Measurements from ENCODE around the gene ANGEL2.
A peak's percentile ranks its signal among the peaks of the same experiment; 100 is the strongest.

ANGEL2 gene

DNA sequence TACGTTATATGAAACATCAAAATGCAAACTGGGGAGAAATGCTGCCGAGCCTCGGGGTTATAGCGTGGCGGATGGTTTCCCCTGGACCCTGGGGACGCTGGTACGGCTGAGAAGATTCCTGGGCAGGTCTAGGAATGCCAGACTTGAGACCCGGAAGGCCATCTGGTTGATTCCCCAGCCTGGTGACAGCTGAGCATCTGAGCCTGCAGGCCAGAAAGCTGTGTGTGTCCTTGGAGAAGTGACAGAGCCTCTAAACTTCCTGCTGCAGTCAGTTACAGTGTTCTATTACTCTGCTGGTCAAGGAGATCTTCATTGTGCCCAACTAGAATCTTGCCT, 63.1 kb downstream of the ANGEL2 start:
- Mint-ChIP-seq H3K4me3 (no peak overlapping the region), H3K36me3 (no peaks in the 10 kb centered on the region), H3K4me1 (peaks cover 13% of the 10 kb centered on the region), H3K9me3 (no peaks in the 10 kb centered on the region), H3K27ac (no peak overlapping the region)
- DNase-seq (ENCODE audit: low spot score in 2 of 2) (no peak), ATAC-seq (no peak)

GRCh38 chr1:212951947-212952640, 63.6 kb downstream of the ANGEL2 start:
- no peak overlapping the region for H3K27ac Mint-ChIP-seq
- peak overlapping the region; percentile 72 for H3K4me3 Mint-ChIP-seq
- ATAC-seq (no peak), DNase-seq (ENCODE audit: low spot score in 2 of 2) (no peak)
- H3K9me3 Mint-ChIP-seq, result no peaks in the 10 kb centered on the region
- H3K4me1 Mint-ChIP-seq, result peaks cover 13% of the 10 kb centered on the region
- no peaks in the 10 kb centered on the region for H3K36me3 Mint-ChIP-seq

DNA sequence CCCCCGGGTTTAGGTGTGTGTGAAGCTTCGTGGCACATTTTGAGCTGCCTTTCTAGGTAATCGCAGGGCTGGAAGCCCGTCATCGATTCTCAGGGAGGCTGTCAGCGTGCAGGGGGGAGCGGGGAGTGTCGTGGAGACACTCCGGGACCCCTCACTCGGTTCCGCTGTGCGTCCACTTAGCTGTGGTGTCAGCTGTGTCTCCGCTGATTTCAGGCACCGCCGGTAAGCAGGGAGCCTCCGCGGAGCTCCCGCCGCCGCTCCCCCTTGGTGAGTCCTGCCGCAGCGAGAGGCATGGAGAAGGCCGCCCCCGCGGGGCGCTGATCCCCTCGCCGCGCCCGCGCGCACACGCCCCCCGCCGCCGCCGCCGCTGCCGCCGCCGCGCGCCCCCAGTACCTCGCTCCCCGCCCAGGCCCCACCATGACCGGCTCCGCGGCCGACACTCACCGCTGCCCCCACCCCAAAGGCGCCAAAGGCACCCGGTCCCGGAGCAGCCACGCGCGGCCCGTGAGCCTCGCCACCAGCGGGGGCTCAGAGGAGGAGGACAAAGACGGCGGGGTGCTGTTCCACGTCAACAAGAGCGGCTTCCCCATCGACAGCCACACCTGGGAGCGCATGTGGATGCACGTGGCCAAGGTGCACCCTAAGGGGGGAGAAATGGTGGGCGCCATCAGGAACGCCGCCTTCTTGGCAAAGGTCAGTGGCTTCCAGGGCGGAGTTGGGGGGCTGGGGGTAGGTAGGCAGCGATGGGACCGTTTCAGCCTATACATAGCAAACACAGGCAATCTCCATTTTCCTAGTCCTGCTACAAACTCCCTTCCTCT, 64.3 kb downstream of the ANGEL2 start:
- Mint-ChIP-seq H3K4me1 (peaks cover 13% of the 10 kb centered on the region), H3K4me3 (peak overlapping the region; percentile 72), H3K36me3 (no peaks in the 10 kb centered on the region), H3K27ac (no peak overlapping the region), H3K9me3 (no peaks in the 10 kb centered on the region)
- DNase-seq (ENCODE audit: low spot score in 2 of 2) (peak in 1 of 2 donors; percentile 54), ATAC-seq (no peak)

GRCh38 chr1:212950243-212951125, 65.2 kb downstream of the ANGEL2 start, which contains the start of gene VASH2:
Gene VASH2 (plus strand): TSS chr1:212950541. CDS start chr1:212951543, 1,002 bp downstream.
- Mint-ChIP-seq H3K27ac (no peak within 1 kb of the TSS), H3K9me3 (no peaks in the 10 kb centered on the region), H3K36me3 (no peaks in the 10 kb centered on the region), H3K4me3 (peak within 1 kb of the TSS; percentile 72), H3K4me1 (peaks cover 13% of the 10 kb centered on the region)
- ATAC-seq, result peak; percentile 91
- DNase-seq (ENCODE audit: low spot score in 2 of 2), result peak; percentile 17 to 68

GRCh38 chr1:212949771-212950170, 65.9 kb downstream of the ANGEL2 start:
- ATAC-seq, result no peak
- Mint-ChIP-seq H3K4me1 (peaks cover 13% of the 10 kb centered on the region), H3K9me3 (no peaks in the 10 kb centered on the region), H3K27ac (no peak overlapping the region), H3K4me3 (peak overlapping the region; percentile 72), H3K36me3 (no peaks in the 10 kb centered on the region)
- DNase-seq (ENCODE audit: low spot score in 2 of 2), result no peak

DNA sequence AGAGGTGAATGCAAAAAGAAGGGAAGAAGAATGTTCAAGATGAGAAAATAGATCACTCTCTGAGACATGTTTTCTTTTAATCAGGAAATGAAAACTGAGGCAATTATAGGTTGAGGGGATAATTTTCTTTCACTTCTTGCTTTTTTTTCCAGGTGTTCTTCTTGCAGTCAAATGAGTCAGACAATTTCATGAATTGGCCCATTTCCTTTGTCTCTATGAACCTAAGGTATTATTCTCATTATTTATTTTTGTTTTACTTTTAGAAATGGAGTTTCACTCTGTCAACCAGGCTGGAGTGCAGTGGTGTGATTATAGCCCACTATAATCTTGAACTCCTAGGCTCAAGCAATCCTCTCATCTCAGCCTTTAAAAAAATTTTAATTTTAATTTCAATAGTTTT, 68.8 kb downstream of the ANGEL2 start:
- Mint-ChIP-seq H3K9me3 (no peaks in the 10 kb centered on the region), H3K4me3 (no peak overlapping the region), H3K4me1 (peaks cover 13% of the 10 kb centered on the region), H3K27ac (no peak overlapping the region), H3K36me3 (no peaks in the 10 kb centered on the region)
- no peak for ATAC-seq
- DNase-seq (ENCODE audit: low spot score in 2 of 2), result no peak

DNA sequence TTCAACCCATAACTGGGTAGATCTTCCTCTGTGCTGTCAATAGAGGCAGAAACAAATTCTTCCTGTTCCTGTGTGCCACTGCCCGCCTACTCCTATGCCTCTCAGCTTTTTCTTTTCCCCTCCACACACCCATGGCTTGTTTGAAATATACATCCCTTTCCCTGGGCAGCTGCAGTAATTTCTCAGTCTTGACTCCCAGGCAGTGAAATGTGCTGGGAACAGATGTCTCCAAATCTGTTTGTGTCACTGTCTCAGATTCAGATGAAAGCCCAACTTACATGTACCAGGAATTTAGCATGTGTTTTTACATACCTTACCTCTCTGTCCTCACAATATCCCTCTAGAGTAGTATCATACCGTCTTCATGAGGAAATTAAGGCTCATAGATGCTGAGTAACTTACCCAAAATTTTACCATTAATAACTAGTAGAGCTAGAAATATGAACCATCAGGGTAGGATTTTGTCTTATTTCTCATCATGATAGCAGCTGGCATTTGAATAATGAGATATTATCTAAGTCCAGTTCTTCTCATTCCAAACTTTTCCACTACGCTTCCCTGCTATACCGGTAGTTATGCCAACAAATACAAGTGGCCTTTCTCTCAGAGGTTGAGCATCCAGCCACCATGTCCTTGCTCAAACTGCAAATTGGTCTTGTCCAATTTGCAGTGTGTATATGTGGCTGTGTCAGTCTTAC, 70.1 kb downstream of the ANGEL2 start:
- Mint-ChIP-seq H3K36me3 (no peaks in the 10 kb centered on the region), H3K9me3 (no peaks in the 10 kb centered on the region), H3K27ac (no peak overlapping the region), H3K4me1 (peaks cover 7% of the 10 kb centered on the region), H3K4me3 (no peak overlapping the region)
- ATAC-seq (no peak), DNase-seq (ENCODE audit: low spot score in 2 of 2) (no peak)

DNA sequence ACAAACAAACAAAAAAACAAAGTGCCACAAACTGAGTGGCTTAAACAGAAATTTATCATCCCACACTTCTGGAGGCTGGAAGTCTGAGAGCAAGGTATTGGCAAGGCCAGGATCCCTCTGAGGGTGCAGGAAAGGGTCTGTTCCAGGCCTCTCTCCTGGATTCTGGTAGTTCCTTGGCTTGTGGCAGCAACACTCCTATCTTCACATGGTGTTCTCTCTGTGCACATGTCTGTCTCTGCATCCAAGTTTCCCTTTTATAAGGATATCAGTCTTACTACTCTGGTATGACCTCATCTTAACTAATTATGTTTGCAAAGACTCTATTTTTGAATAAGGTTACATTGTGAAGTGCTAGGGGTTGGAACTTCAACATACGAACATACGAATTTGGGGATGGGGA, 70.6 kb downstream of the ANGEL2 start:
- no peaks in the 10 kb centered on the region for H3K9me3 Mint-ChIP-seq
- peaks cover 2% of the 10 kb centered on the region for H3K4me1 Mint-ChIP-seq
- ATAC-seq, result no peak
- DNase-seq (ENCODE audit: low spot score in 2 of 2), result no peak
- no peak overlapping the region for H3K27ac Mint-ChIP-seq
- no peak overlapping the region for H3K4me3 Mint-ChIP-seq
- H3K36me3 Mint-ChIP-seq, result no peaks in the 10 kb centered on the region

DNA sequence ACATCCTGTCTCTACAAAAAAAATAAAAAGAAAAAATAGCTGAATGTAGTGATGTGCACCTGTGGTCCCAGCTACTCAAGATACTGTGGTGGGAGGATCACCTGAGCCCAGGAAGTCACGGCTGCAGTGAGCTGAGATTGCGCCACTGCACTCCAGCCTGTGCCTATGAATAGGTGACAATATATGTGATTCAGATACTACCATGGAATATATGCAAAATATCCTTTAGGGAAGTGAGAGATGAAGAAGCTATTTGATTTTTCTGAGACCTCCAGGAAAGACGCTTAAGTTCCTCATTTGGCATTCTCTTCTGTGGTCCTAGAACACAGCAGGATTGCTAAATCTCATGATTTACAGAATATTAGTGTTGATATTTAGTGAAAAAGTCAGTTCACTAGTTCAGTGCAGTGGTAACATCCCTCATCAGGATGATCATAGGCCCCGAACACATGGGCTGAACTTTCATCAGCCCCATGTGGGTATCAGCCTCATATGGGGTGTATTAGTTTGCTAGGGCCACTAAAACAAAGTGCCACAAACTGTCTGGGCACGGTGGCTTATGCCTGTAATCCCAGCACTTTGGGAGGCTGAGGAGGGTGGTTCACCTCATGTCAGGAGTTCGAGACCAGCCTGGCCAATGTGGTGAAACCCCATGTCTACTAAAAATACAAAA, 71.3 kb downstream of the ANGEL2 start:
- no peak for ATAC-seq
- Mint-ChIP-seq H3K27ac (no peak overlapping the region), H3K4me1 (no peaks in the 10 kb centered on the region), H3K9me3 (no peaks in the 10 kb centered on the region), H3K36me3 (no peaks in the 10 kb centered on the region), H3K4me3 (no peak overlapping the region)
- DNase-seq (ENCODE audit: low spot score in 2 of 2), result no peak

DNA sequence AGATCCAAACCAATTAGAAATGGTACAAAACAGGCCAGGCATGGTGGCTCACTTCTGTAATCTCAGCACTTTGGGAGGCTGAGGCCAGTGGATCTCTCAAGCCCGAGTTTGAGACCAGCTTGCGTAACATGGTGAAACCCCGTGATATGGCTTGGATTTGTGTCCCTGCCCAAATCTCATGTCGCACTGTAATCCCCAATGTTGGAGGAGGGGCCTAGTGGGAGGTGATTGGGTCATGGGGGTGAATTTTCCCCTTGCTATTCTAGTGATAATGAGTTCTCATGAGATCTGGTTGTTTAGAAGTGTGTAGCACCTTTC, 72.3 kb downstream of the ANGEL2 start:
- no peak for DNase-seq (ENCODE audit: low spot score in 2 of 2)
- ATAC-seq, result no peak
- H3K9me3 Mint-ChIP-seq, result no peaks in the 10 kb centered on the region
- H3K27ac Mint-ChIP-seq, result no peak overlapping the region
- no peaks in the 10 kb centered on the region for H3K4me1 Mint-ChIP-seq
- no peak overlapping the region for H3K4me3 Mint-ChIP-seq
- no peaks in the 10 kb centered on the region for H3K36me3 Mint-ChIP-seq

GRCh38 chr1:212942679-212943392, 72.8 kb downstream of the ANGEL2 start:
- DNase-seq (ENCODE audit: low spot score in 2 of 2), result no peak
- no peak for ATAC-seq
- H3K4me3 Mint-ChIP-seq, result no peak overlapping the region
- H3K27ac Mint-ChIP-seq, result no peak overlapping the region
- H3K36me3 Mint-ChIP-seq, result no peaks in the 10 kb centered on the region
- H3K9me3 Mint-ChIP-seq, result no peaks in the 10 kb centered on the region
- H3K4me1 Mint-ChIP-seq, result no peaks in the 10 kb centered on the region
